Measurements from ENCODE around the gene TOB1. TPM values are rescaled to one million over a fixed set of nuclear protein-coding genes. Genes with fewer than 3 reads are reported as not detected.

The TOB1 gene
- total RNA-seq, 4 donors from 2014 or later: 28.8 to 79.7 (median 37.0) TPM

GRCh38 chr17:50839591-50840310, 26.4 kb downstream of the TOB1 start:
- ATAC-seq (ENCODE audit: low FRiP score) (no peak), DNase-seq (ENCODE audit: low spot score) (no peak)
- TF ChIP-seq CTCF (IDR thresholded peaks at IDR 0.05): no peak

GRCh38 chr17:50837980-50838954, 27.9 kb downstream of the TOB1 start:
- no peak for TF ChIP-seq CTCF (IDR thresholded peaks at IDR 0.05)
- no peak for ATAC-seq (ENCODE audit: low FRiP score)
- DNase-seq (ENCODE audit: low spot score): no peak

GRCh38 chr17:50837286-50837979, 28.7 kb downstream of the TOB1 start:
- ATAC-seq (ENCODE audit: low FRiP score) (no peak), DNase-seq (ENCODE audit: low spot score) (no peak)
- no peak for TF ChIP-seq CTCF (IDR thresholded peaks at IDR 0.05)

- no peak for ATAC-seq (ENCODE audit: low FRiP score)
Observed at GRCh38 chr17:50836826-50837225, 29.3 kb downstream of the TOB1 start.

GRCh38 chr17:50835301-50836234, 30.6 kb downstream of the TOB1 start, which contains the start of gene WFIKKN2:
Gene WFIKKN2, plus strand, starts transcription at chr17:50835586. Its CDS starts 352 bp downstream, at chr17:50835938.
- TF ChIP-seq CTCF (IDR thresholded peaks at IDR 0.05): no peak
- ATAC-seq (ENCODE audit: low FRiP score): no peak
- no peak for DNase-seq (ENCODE audit: low spot score)

More at GRCh38 chr17:50836826-50837225, 29.3 kb downstream of the TOB1 start:
- TF ChIP-seq CTCF (IDR thresholded peaks at IDR 0.05): no peak
- DNase-seq (ENCODE audit: low spot score): no peak
